ENCODE results near the gene TMEM53. TPM values are rescaled to one million over a fixed set of nuclear protein-coding genes. Genes with fewer than 3 reads are reported as not detected.

The TMEM53 gene
- total RNA-seq, 1 experiment from 2014 or later = 22.9 TPM

GRCh38 chr1:44698138-44698537, 23.9 kb upstream of the TMEM53 start:
- DNase-seq (ENCODE audit: low read depth, low spot score) (no peak), ATAC-seq (no peak)
- Histone ChIP-seq H3K9me3 (ENCODE audit: control insufficient read depth, insufficient read depth, low read depth, low read length) (no peaks in the 10 kb centered on the region), H3K4me3 (ENCODE audit: low read depth in 2 of 2, low read length in 2 of 2) (no peak overlapping the region), H3K27me3 (ENCODE audit: control insufficient read depth, insufficient read depth, low read length) (no peaks in the 10 kb centered on the region), H3K36me3 (ENCODE audit: control insufficient read depth, insufficient read depth, low read length) (no peaks in the 10 kb centered on the region), H3K4me1 (ENCODE audit: control insufficient read depth, insufficient read depth, low read length) (no peaks in the 10 kb centered on the region), H3K27ac (ENCODE audit: low read length) (no peak overlapping the region)
- TF ChIP-seq, protein P1, sequence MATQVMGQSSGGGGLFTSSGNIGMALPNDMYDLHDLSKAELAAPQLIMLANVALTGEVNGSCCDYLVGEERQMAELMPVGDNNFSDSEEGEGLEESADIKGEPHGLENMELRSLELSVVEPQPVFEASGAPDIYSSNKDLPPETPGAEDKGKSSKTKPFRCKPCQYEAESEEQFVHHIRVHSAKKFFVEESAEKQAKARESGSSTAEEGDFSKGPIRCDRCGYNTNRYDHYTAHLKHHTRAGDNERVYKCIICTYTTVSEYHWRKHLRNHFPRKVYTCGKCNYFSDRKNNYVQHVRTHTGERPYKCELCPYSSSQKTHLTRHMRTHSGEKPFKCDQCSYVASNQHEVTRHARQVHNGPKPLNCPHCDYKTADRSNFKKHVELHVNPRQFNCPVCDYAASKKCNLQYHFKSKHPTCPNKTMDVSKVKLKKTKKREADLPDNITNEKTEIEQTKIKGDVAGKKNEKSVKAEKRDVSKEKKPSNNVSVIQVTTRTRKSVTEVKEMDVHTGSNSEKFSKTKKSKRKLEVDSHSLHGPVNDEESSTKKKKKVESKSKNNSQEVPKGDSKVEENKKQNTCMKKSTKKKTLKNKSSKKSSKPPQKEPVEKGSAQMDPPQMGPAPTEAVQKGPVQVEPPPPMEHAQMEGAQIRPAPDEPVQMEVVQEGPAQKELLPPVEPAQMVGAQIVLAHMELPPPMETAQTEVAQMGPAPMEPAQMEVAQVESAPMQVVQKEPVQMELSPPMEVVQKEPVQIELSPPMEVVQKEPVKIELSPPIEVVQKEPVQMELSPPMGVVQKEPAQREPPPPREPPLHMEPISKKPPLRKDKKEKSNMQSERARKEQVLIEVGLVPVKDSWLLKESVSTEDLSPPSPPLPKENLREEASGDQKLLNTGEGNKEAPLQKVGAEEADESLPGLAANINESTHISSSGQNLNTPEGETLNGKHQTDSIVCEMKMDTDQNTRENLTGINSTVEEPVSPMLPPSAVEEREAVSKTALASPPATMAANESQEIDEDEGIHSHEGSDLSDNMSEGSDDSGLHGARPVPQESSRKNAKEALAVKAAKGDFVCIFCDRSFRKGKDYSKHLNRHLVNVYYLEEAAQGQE (IDR thresholded peaks at IDR 0.05; ENCODE audit: insufficient read depth in 1 of 2, low read depth in 2 of 2, low read length in 1 of 2) = no peak
- no peak for TF ChIP-seq CTCF (IDR thresholded peaks at IDR 0.05)
- no peak for TF ChIP-seq TCF7L2 (IDR thresholded peaks at IDR 0.05; ENCODE audit: low read depth, low read length)
- no peak for TF ChIP-seq SIN3A (IDR thresholded peaks at IDR 0.05; ENCODE audit: borderline replicate concordance, insufficient read depth, low read depth, low read length)
- TF ChIP-seq POLR2AphosphoS5 (IDR thresholded peaks at IDR 0.05; ENCODE audit: low read depth, low read length) = no peak
- no TSS peak for BruUV-seq (replicated peaks)
- in situ Hi-C loops (cut with HindIII; ENCODE audit: low pct_unique_long_range_greater_than_20kb, low sequenced_read_pairs) = no loop called here
- ChIA-PET POLR2A (interaction anchor here (0.6 to 1.5 kb wide), 2 partner anchors 22 to 23 kb away, joined by 3 to 4 read pairs; no protein-coding TSS in a partner anchor), CTCF (no interaction called here)
- intact Hi-C loops (cut with micrococcal nuclease; ENCODE audit: unreplicated experiment) = no loop called here

- no TSS peak for BruUV-seq (replicated peaks)
- TF ChIP-seq CTCF (IDR thresholded peaks at IDR 0.05) (no peak), POLR2AphosphoS5 (IDR thresholded peaks at IDR 0.05; ENCODE audit: low read depth, low read length) (no peak), TCF7L2 (IDR thresholded peaks at IDR 0.05; ENCODE audit: low read depth, low read length) (no peak), SIN3A (IDR thresholded peaks at IDR 0.05; ENCODE audit: borderline replicate concordance, insufficient read depth, low read depth, low read length) (no peak)
- TF ChIP-seq, protein P1 (IDR thresholded peaks at IDR 0.05; ENCODE audit: insufficient read depth in 1 of 2, low read depth in 2 of 2, low read length in 1 of 2) = no peak
- ATAC-seq = no peak
- POLR2A ChIA-PET = interaction anchor here (0.5 to 1.5 kb wide), 4 partner anchors 10 to 613 kb away, joined by 4 to 10 read pairs (median 4); no protein-coding TSS in a partner anchor
- CTCF ChIA-PET = no interaction called here
- no peaks in the 10 kb centered on the region for H3K4me1 ChIP-seq (ENCODE audit: control insufficient read depth, insufficient read depth, low read length)
- H3K27me3 ChIP-seq (ENCODE audit: control insufficient read depth, insufficient read depth, low read length) = no peaks in the 10 kb centered on the region
- intact Hi-C loops (cut with micrococcal nuclease; ENCODE audit: unreplicated experiment) = no loop called here
- in situ Hi-C loops (cut with HindIII; ENCODE audit: low pct_unique_long_range_greater_than_20kb, low sequenced_read_pairs) = no loop called here
- H3K27ac ChIP-seq (ENCODE audit: low read length) = no peak overlapping the region
- no peak for DNase-seq (ENCODE audit: low read depth, low spot score)
- H3K36me3 ChIP-seq (ENCODE audit: control insufficient read depth, insufficient read depth, low read length) = no peaks in the 10 kb centered on the region
- no peak overlapping the region for H3K4me3 ChIP-seq (ENCODE audit: low read depth in 2 of 2, low read length in 2 of 2)
- no peaks in the 10 kb centered on the region for H3K9me3 ChIP-seq (ENCODE audit: control insufficient read depth, insufficient read depth, low read depth, low read length)
Observed at GRCh38 chr1:44696789-44697345, 22.6 kb upstream of the TMEM53 start.
